ENCODE data around the gene ARHGAP45. TPM values are rescaled to one million over a fixed set of nuclear protein-coding genes. Genes with fewer than 3 reads are reported as not detected.

Gene ARHGAP45
- total RNA-seq, 1 donor from 2014 or later = 10.2 TPM

DNA sequence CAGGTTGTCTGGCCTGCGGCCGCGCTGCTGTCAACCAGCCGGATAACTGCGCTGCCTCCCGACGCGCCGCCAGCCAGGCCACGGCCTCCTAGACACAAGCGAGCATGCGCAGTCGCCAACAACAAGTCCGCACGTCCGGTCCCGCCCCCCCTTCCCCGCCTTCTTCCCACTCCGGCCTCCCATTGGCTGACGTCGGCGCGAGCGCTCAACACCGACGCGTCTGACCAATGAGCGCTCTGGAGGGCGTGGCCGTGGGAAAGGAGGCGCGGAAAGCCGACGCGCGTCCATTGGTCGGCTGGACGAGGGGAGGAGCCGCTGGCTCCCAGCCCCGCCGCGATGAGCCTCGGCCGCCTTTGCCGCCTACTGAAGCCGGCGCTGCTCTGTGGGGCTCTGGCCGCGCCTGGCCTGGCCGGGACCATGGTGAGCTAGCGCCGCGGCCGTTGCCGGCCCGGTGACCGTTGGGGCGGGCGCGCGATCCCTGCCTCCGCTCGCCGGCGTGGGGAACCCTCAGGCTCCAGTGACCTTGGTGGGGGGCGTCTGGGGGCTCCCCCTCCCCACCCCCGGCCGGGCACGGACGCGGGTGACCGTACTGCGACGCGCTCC is 36.8 kb downstream of the ARHGAP45 start, which contains the start of gene GPX4:
Gene GPX4, plus strand, starts transcription at position 287 of the 603 bp plus-strand sequence. Its CDS starts 50 bp downstream, at position 337.
- peak; percentile 97 for DNase-seq (ENCODE audit: low read depth, low spot score)

DNA sequence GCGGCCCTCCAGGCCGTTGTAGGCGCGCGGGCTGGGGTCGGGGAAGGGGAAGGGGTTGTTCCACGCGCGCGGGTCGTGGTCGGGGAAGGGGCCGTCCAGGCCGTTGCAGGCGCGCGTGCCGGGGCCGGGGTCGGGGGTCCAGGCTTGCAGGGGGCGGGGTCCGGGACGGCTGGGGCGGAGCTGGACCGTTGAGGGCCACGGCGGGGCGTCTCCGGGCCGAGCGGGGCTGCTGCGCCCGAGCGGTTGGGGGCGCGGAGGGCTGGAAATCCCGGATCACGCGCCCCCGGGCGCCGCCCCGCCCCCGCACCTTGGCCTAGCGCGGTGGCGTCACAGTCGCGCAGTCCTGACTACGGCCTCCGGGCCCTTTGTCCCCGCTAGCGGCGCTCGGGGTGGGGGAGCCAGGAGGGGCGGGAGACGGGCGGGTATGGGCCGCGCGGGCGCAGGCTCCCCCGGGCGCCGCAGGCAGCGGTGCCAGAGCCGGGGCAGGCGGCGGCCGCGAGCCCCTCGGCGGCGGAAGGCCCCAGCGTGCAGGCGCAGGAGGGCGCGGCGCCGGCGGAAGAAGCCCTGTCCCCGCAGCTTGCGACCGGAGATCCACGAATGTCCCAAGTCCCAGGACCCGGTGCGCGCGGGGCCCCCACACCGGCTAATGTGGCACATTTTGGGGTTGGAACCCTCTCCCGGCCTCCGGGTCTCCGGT is 37.5 kb downstream of the ARHGAP45 start:
- no peak for DNase-seq (ENCODE audit: low read depth, low spot score)

DNA sequence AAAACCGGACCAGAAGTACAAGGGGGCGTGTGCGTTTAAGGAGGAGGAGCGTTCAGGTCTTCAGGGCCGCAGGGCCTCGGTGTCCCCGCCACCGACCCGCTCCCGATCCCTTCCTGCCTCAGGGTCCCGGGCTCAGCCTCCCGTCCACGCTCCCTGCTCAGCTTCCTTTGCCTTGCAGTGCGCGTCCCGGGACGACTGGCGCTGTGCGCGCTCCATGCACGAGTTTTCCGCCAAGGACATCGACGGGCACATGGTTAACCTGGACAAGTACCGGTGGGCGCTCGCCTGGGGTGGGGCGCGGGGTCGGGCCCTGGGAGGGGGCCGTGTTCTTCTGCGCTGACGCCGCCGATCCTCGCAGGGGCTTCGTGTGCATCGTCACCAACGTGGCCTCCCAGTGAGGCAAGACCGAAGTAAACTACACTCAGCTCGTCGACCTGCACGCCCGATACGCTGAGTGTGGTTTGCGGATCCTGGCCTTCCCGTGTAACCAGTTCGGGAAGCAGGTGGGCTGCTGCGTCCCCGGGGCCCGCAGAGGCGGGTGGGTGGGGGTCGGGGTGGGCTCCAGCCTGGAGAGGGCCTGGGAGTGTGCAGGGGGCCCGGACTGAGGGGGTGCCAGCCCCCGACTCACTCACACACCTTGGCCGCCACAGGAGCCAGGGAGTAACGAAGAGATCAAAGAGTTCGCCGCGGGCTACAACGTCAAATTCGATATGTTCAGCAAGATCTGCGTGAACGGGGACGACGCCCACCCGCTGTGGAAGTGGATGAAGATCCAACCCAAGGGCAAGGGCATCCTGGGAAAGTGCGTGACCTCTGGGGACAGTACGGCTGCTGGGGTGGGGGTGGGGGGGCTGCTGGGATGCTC is 38.3 kb downstream of the ARHGAP45 start:
- no peak for DNase-seq (ENCODE audit: low read depth, low spot score)

DNA sequence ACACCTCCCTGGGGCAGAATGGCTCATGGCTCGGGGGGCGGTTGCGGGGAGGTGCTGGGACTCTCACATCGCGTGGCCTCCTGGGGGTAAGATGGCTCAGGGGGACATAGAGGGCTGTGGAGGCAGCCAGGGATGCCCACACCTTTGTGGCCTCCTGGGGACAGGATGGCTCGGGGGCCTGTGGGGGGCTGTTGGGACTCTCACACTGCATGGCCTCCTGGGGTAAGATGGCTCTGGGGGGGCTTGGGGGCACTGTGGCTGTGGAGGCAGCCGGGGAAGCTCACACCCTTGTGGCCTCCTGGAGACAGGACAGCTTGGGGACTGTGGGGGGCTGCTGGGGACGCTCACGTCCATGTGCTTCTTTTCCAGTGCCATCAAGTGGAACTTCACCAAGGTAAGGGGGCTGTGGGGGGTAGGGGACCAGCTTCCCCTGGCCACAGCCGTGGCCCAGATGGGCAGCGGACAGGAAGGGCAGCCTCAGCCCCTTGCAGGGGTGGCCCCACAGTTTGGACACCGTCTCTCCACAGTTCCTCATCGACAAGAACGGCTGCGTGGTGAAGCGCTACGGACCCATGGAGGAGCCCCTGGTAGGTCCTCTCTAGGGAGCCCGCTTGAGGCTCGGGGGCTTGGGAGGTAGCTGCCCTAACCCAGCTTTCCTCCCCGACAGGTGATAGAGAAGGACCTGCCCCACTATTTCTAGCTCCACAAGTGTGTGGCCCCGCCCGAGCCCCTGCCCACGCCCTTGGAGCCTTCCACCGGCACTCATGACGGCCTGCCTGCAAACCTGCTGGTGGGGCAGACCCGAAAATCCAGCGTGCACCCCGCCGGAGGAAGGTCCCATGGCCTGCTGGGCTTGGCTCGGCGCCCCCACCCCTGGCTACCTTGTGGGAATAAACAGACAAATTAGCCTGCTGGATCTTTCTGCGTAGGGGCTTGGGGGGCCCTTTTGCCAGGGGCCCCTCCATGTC is 39.2 kb downstream of the ARHGAP45 start:
- no peak for DNase-seq (ENCODE audit: low read depth, low spot score)

DNA sequence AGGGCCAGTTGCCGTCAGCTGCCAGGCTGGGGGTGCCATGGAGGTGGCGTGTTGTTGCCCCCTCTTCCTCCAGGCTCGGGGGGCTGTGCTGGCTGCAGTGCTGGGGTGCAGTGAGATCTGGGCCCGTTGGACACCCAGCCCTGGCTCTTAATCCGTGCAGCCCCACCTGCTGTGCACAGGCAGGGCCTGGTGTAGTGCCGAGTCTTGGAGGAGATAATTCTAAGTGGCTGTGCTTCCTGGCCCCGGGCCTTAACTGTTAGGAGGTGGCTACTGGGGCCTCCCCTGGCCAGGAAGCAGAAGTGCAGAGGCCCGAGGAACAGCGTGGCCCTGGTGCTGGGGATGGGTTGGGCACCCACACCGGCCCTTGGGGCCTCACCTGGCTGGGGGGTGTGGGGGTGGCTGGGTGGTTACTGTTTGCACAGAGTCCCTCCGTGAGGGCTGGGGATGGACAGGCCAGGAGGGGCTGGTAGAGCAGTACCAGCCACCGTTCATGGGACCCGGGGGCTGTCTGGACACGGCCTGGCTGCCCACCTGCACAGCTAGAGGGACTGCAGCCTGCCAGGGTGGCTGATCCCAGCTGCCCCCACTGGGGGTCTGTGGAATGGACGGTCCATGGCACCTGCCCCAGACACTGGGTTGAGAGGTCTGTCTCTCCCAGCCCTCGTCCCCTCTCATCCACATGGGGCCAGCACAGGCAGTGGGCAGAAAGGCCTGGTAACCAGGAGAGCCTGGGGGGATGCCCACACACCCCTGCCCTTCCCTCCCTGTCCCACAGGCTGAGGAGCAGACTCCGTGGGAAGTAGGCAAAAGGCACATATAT is 40.1 kb downstream of the ARHGAP45 start:
- DNase-seq (ENCODE audit: low read depth, low spot score) = no peak

DNA sequence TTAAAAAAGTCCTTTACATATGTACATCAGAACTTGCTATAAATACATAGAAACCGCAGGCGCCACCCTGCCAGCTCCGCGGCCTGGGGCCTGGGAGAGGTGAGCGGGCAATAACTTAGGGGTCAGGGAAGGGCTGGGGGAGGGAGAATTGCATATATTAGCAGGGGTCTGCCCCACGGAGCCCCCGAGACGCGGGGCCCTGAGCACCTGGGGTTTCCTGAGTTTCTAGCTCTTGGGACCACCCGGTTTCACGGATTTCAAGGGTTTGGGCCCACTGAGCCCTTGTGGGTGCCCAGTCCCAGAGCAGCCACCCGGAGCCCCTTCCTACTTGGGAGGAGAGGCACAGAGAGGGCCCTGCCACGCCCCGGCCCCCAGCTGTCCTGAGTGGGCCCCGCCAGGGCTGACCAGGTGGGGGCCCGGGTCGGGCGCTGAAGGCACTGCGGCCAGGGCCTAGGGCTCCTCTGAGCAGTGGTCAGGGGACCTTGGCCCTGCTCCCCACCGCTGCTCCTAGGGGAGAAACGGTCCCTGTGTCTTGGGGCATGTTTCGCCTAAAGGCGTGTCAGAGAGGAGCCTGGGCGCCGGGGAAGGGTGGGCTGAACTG is 40.8 kb downstream of the ARHGAP45 start:
- no peak for DNase-seq (ENCODE audit: low read depth, low spot score)

DNA sequence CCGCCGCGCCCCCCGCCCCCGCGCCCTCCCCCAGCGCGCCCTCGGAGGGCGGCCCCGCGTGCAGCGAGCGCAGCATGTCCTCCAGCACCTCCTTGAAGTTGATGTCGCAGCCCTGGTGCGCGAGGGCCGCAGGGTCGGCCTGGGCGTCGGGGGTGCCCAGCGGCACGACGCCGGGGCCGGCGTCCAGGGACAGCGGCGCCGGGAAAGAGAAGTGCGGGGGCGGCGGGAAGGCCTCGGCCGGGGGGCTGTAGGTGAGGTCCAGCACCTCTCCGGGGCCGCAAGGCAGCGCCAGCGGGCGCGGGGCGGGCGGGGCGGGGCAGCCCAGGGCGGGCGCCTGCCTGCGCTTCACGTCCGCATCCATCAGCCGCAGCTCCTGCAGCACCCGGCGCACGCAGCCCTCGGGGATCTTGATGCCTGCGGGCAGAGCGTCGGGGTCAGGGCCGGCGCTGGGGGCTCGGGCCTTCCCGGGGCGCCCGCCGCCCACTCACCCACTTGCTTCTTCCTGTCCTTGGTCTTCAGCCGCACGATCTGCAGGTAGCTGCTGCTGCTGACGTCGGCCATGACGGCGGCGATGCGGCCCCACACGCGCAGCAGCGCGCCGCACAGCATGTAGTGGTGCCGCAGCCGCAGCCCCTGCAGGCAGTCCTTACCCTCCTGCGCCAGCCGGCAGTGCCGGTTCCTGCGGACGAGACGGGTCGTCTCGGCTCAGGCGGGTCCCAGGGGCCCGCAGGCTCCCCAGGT is 41.5 kb downstream of the ARHGAP45 start:
- DNase-seq (ENCODE audit: low read depth, low spot score) = no peak

DNA sequence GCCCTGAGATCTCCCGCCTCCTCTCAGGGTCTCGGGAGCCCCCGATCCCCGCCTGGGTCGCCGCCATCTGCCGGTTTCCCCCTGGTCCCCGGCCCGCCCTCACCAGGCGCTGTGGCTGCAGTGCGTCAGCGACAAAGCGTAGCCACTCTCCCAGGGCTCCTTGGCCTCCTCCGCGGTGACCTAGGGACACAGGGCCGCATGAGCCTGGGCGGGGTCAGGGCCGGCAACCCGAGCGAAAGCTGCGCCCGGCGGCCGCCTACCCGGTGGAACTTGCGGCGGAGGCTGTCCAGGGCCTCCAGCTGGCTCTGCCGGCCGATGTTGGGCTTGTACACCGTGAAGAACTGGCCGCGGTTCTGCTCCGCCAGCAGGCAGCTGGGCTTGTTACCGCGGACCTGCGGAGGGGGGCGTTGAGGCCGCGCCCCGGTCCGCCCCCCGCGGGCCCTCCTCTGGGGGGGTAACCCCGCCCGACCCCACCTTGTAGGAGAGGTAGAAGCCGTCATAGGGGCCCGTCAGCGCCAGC is 42.1 kb downstream of the ARHGAP45 start:
- no peak for DNase-seq (ENCODE audit: low read depth, low spot score)

DNA sequence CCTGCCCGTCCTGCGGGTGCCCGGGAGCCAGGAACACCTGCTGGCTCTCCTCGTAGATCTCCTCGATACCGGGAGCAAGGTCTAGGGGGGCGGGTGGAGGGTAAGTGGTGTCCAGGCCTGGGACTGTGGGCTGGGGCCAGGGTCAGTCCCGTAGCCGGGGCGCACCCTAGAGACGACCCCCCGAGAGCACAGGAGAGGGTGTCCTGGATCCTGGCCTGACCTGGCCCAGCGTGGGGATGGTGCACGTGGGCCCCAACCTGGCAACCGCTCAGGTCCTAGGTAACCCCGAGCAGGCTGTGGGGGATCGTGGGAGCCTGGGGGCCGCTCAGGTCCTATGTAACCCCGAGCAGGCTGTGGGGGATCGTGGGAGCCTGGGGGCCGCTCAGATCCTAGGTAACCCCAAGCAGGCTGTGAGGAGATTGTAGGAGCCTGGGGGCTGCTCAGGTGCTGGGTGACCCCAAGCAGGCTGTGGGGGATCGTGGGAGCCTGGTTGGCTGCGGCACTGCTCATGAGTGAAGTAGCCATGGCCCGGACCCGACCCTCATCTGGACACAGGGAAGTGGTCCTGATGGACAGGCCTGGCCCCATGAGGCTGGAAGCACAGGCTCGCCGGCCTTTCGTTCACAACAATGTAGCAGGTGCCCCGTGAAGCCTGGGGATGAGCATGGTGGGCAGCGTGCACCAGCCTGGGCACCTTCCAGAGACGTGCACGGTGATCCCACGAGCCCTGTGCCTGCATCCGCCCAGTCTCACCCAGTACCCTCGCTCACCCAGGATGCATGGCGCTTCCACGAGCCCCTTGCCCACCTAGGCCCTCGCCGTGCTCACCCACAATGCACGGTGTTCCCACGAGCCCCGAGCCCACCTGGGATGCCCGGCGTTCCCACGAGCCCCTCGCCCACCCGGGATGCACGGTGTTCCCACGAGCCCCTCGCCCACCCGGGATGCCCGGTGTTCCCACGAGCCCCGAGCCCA is 43.0 kb downstream of the ARHGAP45 start:
- no peak for DNase-seq (ENCODE audit: low read depth, low spot score)

DNA sequence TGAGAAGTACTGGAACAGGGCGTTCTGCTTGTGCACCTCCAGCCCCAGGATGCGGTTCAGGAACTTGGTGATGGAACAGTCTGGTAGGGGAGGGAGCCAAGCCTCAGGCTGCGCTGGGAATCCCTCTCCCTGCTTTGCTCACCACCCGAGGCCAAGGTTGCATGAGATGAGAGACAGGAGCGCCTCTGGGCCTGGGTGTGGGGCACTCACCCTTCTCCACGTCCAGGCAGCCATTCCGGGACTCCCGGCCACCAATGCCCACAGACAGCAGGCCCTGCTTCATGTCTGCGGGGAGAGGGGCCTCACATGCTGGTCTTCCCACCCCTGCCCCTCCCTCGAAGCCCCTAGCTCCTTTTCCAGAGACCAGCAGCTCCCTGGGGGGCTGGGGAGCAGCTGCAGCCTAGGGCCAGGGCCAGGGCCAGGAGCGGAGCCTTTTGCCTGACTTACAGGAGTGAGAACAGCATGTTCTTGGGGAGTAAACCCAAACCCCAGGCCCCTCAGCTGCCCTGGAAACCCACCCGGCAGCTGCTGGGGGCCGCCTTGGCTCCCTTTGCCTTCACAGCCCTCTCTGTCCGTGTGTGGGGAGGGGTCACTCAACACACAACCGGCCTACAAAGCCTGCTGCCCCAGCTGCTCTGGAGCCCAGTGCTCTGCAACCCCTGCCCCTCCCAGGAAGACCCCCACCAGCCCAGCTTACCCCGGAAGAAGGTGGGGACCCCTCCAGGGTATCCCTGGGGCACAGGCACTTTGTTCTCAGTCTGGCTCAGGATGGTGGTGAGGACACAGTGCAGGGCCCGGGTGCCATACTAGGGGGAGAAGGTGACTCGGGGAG is 44.1 kb downstream of the ARHGAP45 start:
- DNase-seq (ENCODE audit: low read depth, low spot score) = no peak

DNA sequence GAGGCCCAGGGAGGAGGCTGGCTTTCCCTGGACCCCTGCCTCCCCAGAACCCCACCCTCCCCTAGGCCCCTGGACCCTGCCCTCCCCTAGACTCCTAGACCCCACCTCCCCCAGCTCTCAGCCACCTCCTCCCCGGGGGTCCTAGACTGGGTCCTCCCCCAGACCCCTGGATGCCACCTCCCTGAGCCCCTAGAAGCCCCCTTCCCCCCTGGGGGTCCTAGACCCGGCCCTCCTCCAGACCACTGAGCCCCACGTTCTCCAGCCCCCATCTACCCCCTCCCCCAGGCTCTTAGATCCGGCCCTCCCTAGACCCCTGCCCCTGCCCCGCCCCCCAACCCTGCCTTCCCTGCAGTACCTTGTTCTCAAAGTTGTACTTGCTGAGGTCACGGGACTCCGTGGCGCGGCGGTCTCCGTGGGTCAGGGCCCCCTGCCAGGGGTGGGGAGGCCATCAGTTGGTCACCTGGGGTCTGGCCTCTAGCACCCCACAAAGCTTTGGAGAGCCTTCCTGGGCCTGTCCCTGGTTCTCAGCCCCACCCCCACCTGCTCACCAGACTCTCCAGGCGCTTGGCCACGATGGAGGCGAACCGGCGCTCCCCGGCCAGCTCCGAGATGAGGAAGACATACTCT is 44.8 kb downstream of the ARHGAP45 start:
- no peak for DNase-seq (ENCODE audit: low read depth, low spot score)

DNA sequence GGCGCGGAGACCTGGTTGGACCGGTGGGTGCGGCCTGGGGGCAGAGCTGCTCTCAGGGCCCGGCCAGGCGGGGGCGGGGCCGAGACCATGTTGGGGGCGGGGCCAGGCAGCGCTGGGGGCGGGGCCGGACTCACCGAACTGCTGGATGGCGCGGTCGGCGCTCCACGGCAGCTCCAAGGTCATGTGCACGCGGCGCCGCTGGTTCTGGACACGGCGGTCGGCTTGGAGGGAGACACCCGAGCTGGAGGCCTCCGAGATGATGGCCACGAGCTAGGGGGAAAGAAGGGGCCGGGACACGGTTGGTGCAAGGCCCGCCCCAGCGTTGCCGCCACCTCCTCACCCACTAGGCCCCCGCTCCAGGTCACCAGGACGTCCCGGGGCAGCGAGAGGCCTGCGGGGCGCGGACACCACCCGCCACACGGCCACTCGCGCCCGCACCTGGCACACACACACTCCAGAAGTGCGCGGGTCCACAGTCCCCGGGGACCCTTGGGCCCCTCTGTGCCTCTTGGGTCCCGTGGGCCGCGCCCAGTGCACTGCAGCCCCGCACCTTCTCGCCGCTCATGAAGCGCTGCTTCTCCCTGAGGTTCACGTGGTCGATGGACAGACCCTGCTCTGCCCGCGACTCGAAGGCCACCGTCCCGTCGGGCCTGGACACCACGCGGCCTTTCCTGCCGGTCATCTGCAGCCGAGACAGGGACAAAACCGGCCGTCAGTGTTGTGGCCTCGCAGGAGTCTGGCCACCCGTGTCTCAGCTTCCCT is 45.5 kb downstream of the ARHGAP45 start:
- no peak for DNase-seq (ENCODE audit: low read depth, low spot score)

DNA sequence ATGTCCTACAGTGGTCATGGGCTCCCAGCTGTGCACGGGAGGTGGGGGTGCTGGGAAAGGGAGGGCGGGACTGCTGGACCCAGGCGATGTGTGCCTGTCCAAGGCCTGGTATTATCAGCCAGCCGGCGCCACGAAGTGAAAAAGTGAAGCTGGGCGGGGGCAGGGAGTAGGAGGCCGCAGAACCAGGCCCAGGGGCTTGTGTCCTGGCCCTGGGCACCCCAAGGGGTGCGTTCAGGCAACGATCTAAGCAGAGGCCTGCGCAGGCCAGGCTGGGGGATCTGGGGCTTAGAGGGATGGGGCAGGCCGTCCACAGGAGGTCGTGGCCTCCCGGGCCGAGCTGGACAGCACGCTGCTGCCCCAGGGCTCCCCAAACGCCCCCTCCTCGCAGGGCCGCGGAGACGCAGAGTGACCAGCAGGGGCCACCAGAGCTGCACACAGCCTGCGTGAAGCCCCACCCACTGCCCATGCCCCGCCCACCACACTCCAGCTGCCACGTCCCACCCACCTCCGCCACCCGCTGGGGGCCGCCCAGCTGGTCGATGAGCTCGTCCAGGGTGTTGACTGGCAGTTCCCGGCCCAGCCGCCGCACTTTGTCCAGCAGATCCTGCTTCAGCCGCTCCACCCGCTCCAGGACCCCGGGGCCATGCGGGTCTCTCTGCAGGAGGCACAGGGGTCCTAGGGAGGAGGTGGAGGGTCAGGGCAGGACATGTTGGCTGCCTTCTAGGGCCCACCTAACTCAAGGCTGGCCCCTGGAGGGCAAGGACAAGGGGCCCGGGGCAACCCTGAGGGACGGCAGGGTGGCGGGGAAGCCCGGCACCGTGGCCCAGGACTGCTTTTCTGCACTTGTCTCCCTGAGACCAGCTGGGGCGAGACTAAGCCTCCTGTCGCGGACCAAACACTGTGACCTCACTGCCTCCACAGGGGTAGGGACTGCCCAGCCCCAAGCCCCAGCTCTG is 46.3 kb downstream of the ARHGAP45 start:
- DNase-seq (ENCODE audit: low read depth, low spot score) = peak; percentile 82

DNA sequence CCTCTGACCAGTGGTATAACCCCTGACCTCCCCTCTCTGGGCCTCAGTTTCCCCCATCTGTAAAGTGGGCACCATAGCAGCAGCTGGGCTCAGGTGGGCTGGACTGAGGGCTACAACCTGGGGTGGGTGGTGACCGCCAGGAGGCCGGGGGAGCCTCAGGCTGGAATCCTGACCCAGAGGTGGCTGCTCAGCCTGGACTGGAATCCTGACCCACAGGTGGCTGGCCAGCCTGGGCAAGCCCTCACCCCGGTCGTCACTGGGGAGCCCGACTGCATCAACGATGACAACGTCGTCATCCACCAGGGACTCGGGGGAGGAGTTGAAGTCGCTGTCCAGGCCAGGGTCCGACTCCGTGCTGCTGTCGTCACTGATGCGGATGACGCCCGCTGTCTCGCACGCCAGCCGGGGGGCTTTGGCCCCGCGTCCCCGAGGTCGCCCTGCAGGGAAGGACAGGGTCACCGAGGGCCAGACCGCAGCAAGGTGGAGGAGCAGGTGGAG is 47.1 kb downstream of the ARHGAP45 start:
- no peak for DNase-seq (ENCODE audit: low read depth, low spot score)

All from pulmonary artery endothelial cell (primary cell).